Testis (tissue), 3 donors: ENCODE data around the gene SDK2. TPM values are rescaled to one million over a fixed set of nuclear protein-coding genes. Genes with fewer than 3 reads are reported as not detected.

Source experiments
- DNase-seq: peaks from one replicate; pipeline ENCODE4 v3.0.0-alpha.2; 2019
- H3K27ac ChIP-seq, 2 donors: fragments of 200-600 bp; sonication (generic); one replicate each; pipeline ENCODE4 v1.5.1; 2019
- H3K27me3 ChIP-seq: fragments of 200-600 bp; sonication (generic); one replicate; pipeline ENCODE4 v1.5.1; 2019
- H3K36me3 ChIP-seq: fragments of 200-600 bp; sonication (generic); one replicate; pipeline ENCODE4 v1.5.1; 2017; ENCODE audit warnings: low read depth; ENCODE audit errors: missing control alignments
- H3K4me1 ChIP-seq: fragments of 200-600 bp; sonication (generic); one replicate; pipeline ENCODE4 v1.5.1; 2019
- H3K4me3 ChIP-seq, 2 donors: fragments of 200-600 bp; sonication (generic); one replicate each; pipeline ENCODE4 v1.5.1; 2017 to 2019
- H3K9me3 ChIP-seq: fragments of 200-600 bp; sonication (generic); one replicate; pipeline ENCODE4 v1.5.1; 2017
- POLR2A ChIP-seq: fragments of 450-650 bp; IDR thresholded peaks from one replicate; pipeline ENCODE4 v1.6.1; 2017; ENCODE audit warnings: antibody characterized with exemption, mild to moderate bottlenecking, moderate library complexity
- WGBS, 2 donors: methylation state at CpG; one replicate each; pipeline ENCODE4 v1.1.5; 2018; 5-methylcytosine and 5-hydroxymethylcytosine counted together
- intact Hi-C: fragments of 100-400 bp; cut with DNase I; formaldehyde crosslinking; loops from one replicate; pipeline ENCODE4 v1.15.1; 2023; ENCODE audit warnings: low total_unique reads
- polyA plus RNA-seq: library from polyadenylated mRNA; stranded (reverse); fragments of 350-450 nt; fragmentation: Illumina TruSeq; extraction: RNeasy Lipid Tissue Mini Kit (QIAGEN cat#74804); gene quantifications from one replicate; pipeline ENCODE4 v1.2.3, GENCODE V29; 2014; ENCODE audit warnings: low read depth, low replicate concordance; ENCODE audit not compliant: insufficient read depth
- total RNA-seq, 2 donors: library from RNA; depleted of rRNA; stranded (reverse); fragments of >200 nt; gene quantifications; one replicate each; pipeline ENCODE4 v1.2.3, GENCODE V29; 2016
- TF ChIP-seq, protein P1 (sequence below), 3 experiments: fragments of 450-650 bp in 2 of 3; fragments of 200-600 bp in 1 of 3; sonication (generic) in 1 of 3; IDR thresholded peaks; one replicate each; pipeline ENCODE4 v1.5.1; 2016 to 2019; ENCODE audit warnings: antibody characterized with exemption in 3 of 3, mild to moderate bottlenecking in 2 of 3, moderate library complexity in 1 of 3

Gene SDK2
- total and polyA plus RNA-seq, 3 donors from 2014 or later, result 36.9 to 63.4 (median 55.4) TPM

DNA sequence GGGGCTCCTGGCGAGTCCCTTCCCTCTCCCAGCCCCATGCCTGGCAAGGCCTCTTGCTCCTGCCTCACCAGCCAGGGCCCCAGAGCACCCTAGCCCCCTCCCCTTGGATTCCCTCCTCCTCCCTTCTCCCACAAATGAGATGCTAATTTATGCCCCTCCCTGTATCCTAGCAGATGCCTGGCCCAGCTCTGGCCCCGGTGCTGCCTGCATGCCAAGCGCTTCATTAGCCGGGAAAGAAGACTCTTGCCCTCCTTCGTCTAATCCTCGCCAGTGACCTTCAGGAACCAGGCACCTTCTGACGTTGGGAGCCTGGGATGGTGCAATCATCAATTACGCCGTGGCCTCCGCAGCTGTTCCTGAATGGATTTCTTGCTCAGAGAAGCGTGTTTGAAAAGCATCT, 127.8 kb downstream of the SDK2 start:
- no peak for TF ChIP-seq POLR2A
- TF ChIP-seq, protein P1, sequence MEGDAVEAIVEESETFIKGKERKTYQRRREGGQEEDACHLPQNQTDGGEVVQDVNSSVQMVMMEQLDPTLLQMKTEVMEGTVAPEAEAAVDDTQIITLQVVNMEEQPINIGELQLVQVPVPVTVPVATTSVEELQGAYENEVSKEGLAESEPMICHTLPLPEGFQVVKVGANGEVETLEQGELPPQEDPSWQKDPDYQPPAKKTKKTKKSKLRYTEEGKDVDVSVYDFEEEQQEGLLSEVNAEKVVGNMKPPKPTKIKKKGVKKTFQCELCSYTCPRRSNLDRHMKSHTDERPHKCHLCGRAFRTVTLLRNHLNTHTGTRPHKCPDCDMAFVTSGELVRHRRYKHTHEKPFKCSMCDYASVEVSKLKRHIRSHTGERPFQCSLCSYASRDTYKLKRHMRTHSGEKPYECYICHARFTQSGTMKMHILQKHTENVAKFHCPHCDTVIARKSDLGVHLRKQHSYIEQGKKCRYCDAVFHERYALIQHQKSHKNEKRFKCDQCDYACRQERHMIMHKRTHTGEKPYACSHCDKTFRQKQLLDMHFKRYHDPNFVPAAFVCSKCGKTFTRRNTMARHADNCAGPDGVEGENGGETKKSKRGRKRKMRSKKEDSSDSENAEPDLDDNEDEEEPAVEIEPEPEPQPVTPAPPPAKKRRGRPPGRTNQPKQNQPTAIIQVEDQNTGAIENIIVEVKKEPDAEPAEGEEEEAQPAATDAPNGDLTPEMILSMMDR (IDR thresholded peaks at IDR 0.05), result no peak
- H3K27ac ChIP-seq, result no peak overlapping the region
- H3K27me3 ChIP-seq, result no peaks in the 10 kb centered on the region
- no peaks in the 10 kb centered on the region for H3K4me1 ChIP-seq
- H3K9me3 ChIP-seq, result no peaks in the 10 kb centered on the region
- no peaks in the 10 kb centered on the region for H3K36me3 ChIP-seq
- no peak overlapping the region for H3K4me3 ChIP-seq
- no peak for DNase-seq
- intact Hi-C loops, result no loop called here
- 85 to 86% methylated on average over 11 of the region's 11 CpGs for WGBS, 2 donors

DNA sequence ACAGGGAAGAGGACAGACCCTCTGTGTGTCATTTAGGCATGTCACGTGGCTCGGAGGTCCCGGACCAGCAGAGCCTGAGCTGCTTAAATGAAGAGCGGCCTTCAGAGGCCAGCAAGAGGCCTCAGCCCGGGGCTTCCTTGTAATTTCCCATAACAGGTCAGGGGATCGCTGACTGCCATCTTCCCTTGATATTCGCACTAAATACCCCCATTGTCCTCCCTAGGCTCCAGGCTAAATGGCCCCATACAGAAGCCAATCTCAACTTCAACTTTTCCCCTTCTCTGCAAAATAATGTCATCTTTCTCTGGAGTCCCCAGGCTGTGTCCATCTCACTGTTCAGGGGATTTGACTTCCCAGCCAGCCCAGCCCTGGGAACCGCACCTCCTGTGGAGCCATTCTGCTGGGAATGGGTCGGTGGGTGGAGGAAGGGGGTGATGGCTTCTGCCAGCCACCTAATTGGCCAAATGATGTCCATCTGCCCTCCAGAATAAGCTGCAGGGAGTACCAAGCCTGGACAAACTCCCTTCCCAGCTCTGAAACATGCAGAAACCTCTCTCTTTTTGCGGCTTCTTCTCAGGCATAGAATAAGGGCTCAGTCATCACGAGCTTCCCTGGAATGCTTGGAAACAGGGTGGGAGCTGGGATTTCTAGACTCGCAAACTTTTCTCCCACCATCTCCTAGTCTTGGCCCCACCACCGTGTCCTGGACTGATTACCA, 129.9 kb downstream of the SDK2 start:
- Histone ChIP-seq H3K27me3 (no peaks in the 10 kb centered on the region), H3K4me3 (no peak overlapping the region), H3K27ac (no peak overlapping the region), H3K4me1 (no peaks in the 10 kb centered on the region), H3K9me3 (no peaks in the 10 kb centered on the region), H3K36me3 (no peaks in the 10 kb centered on the region)
- no peak for DNase-seq
- no peak for TF ChIP-seq POLR2A
- TF ChIP-seq, protein P1 (IDR thresholded peaks at IDR 0.05), result no peak
- WGBS, 2 donors, result 85 to 89% methylated on average over 11 to 13 of the region's 13 CpGs
- intact Hi-C loops, result no loop called here

DNA sequence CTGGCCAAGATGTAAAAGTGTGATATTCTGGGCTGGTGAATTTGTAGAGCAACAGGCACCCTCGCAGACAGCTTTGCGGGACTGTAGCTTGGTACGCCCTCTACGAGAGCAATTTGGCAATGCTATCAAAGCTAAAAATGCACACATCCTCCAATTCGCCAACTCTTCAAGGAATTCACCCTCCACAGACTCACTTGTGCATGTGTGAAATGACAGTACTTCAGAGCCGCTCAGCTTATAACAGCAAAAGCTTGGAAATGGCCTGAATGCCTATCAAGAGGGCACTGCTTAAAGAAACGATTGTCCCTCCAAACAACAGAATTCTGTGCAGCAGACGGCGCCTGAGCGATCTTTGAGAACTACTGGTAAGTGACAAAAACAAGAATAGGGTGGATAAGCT, 130.8 kb downstream of the SDK2 start:
- H3K9me3 ChIP-seq, result no peaks in the 10 kb centered on the region
- no peak overlapping the region for H3K4me3 ChIP-seq
- intact Hi-C loops, result no loop called here
- TF ChIP-seq, protein P1 (IDR thresholded peaks at IDR 0.05), result no peak
- no peak for TF ChIP-seq POLR2A
- WGBS, 2 donors, result 80 to 88% methylated on average over 10 of the region's 10 CpGs
- no peaks in the 10 kb centered on the region for H3K36me3 ChIP-seq
- no peak overlapping the region for H3K27ac ChIP-seq
- no peaks in the 10 kb centered on the region for H3K27me3 ChIP-seq
- H3K4me1 ChIP-seq, result no peaks in the 10 kb centered on the region
- no peak for DNase-seq

DNA sequence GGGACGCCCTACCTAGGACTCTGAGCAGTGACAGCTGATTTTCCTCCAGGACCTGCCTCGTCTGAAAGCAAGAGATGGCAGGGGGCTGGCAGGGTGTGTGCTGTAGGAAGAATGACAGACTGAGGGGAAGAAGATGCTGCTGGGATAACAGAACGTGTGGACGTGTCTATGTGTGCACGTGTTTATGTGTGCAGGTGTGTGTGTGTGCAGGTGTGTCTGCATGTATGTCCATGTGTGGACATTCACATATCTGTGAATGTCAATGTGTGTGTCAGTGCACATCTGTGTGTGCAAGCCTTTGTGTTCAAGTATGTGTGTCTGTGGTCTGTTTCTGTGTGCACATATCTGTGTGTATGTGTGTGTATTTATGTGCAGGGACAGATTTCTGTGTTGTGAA, 132.5 kb downstream of the SDK2 start:
- intact Hi-C loops, result no loop called here
- no peaks in the 10 kb centered on the region for H3K27me3 ChIP-seq
- H3K9me3 ChIP-seq, result no peaks in the 10 kb centered on the region
- no peak overlapping the region for H3K27ac ChIP-seq
- H3K4me3 ChIP-seq, result no peak overlapping the region
- WGBS, 2 donors, result 81 to 90% methylated on average over 3 to 5 of the region's 5 CpGs
- H3K4me1 ChIP-seq, result no peaks in the 10 kb centered on the region
- no peaks in the 10 kb centered on the region for H3K36me3 ChIP-seq
- TF ChIP-seq, protein P1 (IDR thresholded peaks at IDR 0.05), result no peak
- no peak for TF ChIP-seq POLR2A
- DNase-seq, result no peak
